ENCODE data around the gene TMEM184A.

DNA sequence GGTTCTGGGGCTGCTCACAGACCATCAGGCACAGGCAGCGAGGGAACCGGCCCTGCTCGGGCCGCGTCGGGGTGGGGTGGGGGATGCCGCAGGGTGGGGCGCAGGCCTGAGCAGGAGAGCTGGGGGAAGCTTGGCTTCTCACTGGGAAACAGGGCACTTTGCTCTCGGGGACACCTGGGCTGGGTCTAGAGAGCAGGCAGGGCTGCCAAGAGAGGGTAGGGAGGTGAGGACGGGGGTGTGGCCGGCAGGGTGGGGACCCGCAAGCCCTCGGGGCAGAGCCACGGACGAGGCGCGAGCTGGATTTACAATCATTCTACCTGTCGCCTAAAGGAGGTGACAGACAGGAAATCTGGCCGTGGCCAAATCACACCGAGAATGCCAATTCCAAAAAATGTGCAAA, 62.9 kb downstream of the TMEM184A start:
- TF ChIP-seq, protein P1, sequence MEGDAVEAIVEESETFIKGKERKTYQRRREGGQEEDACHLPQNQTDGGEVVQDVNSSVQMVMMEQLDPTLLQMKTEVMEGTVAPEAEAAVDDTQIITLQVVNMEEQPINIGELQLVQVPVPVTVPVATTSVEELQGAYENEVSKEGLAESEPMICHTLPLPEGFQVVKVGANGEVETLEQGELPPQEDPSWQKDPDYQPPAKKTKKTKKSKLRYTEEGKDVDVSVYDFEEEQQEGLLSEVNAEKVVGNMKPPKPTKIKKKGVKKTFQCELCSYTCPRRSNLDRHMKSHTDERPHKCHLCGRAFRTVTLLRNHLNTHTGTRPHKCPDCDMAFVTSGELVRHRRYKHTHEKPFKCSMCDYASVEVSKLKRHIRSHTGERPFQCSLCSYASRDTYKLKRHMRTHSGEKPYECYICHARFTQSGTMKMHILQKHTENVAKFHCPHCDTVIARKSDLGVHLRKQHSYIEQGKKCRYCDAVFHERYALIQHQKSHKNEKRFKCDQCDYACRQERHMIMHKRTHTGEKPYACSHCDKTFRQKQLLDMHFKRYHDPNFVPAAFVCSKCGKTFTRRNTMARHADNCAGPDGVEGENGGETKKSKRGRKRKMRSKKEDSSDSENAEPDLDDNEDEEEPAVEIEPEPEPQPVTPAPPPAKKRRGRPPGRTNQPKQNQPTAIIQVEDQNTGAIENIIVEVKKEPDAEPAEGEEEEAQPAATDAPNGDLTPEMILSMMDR (IDR thresholded peaks at IDR 0.05; ENCODE audit: low read depth, low read length) = no peak
- TF ChIP-seq EZH2phosphoT487 (IDR thresholded peaks at IDR 0.05; ENCODE audit: low read depth) = no peak
